SK-N-MC (cell line): ENCODE data around the gene MEIS2.

Experiments used
- EZH2 ChIP-seq: fragments of 200-600 bp; sonication (generic); IDR thresholded peaks from one replicate; pipeline ENCODE4 v1.6.1; 2017; ENCODE audit warnings: antibody characterized with exemption
- FOXP2 ChIP-seq: optimal IDR thresholded peaks from 2 replicates; pipeline ENCODE3; 2011; ENCODE audit warnings: mild to moderate bottlenecking, moderate library complexity; ENCODE audit not compliant: insufficient read depth; ENCODE audit errors: extremely low read length, control extremely low read depth
- POLR2AphosphoS5 ChIP-seq: IDR thresholded peaks from 2 replicates; pipeline ENCODE4 v1.6.1; 2012; ENCODE audit warnings: mild to moderate bottlenecking, low read depth, low read length, borderline replicate concordance

DNA sequence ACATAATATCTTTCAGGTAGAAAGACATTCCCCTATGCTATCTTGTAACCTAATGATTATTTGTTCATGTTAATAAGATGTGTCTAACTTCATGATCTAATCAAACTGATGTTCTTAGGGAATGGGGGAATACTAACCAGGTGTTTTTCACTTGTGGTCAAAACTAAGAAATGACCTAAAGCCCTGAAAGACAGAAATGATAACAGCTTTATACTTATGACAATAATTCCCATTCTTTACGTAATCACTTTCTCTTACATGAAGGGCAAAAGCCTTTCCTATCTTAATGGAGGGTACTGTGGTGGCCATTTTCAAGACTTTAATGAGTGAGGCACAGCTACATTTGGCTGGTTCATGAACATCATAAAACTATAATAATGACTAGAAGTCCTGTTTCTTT lies 33.9 kb upstream of the MEIS2 start:
- no peak for TF ChIP-seq POLR2AphosphoS5
- no peak for TF ChIP-seq EZH2
- no peak for TF ChIP-seq FOXP2
